NCI-H2107 (cell line): ENCODE data around the gene CCDC183.
"Not testable (repeated sequence)": the region's sequence is repeated elsewhere in the genome, so short reads cannot be mapped to it uniquely, and the experiment has no call there.

ENCODE experiments used
- DNase-seq: peaks from one replicate; lab custom pipeline; 2025; lab: John Stamatoyannopoulos, UW

Gene CCDC183

DNA sequence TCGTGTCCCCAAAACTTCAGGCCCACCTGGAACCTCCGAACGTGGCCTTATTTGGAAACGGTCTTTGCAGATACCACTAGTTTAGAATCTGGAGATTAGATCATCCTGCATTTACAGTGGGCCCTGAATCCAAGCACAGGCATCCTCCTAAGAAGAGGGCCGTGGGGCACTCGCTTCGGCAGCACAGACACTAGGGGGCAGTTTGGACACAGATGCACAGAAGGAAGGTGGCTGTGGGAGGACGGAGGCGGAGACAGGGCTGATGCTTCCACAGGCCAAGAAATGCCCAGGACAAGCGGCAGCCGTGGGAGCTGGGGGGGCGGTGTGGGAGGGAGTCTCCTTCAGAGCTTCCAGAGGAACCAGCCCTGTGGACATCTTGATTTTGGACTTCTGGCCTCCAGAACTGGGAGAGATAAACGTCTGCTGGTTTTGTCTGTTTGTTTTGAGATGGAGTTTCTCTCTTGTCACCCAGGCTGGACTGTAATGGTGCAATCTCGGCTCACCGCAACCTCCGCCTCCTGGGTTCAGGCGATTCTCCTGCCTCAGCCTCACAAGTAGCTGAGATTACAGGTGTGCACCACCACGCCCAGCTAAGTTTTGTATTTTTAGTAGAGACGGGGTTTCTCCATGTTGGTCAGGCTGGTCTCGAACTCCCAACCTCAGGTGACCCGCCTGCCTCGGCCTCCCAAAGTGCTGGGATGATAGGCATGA, 35.1 kb upstream of the CCDC183 start:
- DNase-seq: not testable (repeated sequence)

DNA sequence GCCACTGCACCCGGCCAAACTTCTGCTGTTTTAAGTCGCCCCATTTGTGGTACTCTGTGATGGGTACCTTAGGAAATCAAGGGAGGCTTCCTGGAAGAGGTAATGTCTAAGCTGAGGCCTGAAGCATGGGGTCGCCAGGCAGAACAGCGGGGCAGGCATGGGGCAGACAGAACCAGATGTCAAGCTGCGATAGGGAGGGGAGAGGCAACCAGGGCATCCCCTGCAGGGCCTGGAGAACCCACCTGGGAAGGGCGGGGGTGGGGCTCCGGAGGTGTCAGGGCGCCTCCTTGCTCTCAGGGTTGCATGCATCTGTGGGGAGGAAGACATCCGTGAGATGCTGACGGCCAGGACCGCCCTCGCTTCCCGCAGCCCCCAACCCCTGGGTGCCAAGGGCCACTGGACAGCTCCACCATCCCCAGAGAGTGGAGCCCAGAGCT, 34.6 kb upstream of the CCDC183 start:
- DNase-seq: no peak

- DNase-seq: no peak
Observed at GRCh38 chr9:136762221-136762691, 33.9 kb upstream of the CCDC183 start.

DNA sequence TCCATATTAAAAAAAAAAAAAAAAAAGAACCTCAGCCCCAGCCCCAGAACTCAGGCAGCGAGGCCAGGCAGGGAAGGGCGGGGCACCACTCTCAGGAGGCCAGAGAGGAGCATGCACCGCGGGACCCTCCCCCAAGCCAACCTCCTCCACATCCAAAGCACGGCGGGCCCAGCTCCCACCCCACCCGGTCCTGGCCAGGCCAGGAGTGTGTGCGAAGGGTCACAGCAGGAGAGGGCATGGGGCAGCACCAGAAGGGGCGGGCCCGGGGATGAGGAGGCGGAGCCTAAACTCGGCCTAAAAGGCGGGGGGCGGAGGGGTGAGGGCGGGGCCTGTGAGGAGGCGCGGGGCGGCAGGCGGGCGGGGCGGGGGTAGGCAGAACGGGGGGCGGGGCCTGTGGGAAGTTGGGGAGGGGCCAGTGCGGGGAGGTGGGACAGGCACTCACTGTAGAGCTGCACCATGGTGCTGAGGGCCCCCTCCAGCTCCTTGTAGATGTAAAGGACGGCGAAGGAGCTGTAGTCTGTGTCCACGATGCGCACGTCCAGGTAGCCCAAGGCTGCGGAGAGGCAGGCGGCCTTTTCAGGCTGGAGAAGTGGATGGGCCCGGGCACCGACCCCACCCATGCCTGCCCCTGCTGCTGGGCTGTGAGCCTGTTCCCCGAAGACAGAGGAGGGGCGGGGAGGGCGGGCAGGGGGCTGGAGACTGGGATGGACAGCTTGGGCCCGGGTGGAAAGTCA, 33.1 kb upstream of the CCDC183 start:
- no peak for DNase-seq

- DNase-seq: no peak
Observed at GRCh38 chr9:136763649-136764035, 32.5 kb upstream of the CCDC183 start.

DNA sequence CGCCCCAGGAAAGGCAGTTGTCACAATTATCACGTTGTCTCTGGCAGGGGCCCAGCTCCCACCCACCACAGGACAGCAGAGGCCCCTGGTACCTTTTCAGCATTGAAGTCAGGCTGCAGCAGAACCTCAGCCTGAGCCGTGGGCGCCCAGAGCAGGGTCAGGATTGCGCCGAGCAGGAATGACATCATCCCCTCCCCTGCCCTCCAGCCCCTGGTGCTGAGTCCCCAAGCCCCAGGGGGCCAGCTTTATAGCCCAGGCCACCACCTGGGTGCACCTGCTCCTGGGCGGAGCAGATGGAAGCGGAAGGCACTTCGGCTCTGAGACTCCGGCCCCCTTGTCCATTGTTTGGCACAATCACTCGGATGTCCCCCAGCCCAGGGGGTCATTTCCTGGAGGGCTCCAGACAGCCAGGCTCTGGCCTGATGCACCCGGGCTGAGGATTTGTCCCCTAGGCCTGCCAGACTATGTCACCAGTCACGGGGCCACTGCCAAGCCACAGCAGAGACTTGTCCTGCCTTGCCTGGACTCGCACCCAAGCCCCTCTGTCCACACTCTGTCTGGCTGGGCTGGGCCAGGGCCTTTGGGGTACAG, 31.7 kb upstream of the CCDC183 start, which contains the start of gene LCN15:
TSS of gene LCN15 (minus strand) at position 218 of the 591 bp plus-strand sequence. CDS start at position 188, 30 bp downstream.
- DNase-seq: peak; percentile 74

DNA sequence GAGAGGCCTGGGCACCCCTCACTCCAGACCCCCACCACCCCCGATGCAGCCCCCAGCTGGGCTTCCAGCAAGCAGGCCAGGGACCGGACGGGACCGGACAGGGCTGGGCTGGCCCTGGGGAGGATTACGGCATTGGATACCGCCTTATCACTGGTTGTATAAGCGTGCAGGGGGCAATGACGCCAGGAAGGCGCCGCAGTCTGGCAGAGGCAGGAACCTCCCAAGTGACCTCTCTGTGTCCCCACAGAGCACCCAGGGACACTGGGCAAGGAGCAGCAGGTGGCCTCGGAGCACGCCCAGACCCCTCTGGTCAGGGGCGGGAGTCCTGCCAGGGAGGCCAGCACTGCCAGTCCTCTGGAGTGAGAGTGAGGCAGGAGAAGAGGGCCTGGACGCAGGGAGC, 31.1 kb upstream of the CCDC183 start:
- no peak for DNase-seq

DNA sequence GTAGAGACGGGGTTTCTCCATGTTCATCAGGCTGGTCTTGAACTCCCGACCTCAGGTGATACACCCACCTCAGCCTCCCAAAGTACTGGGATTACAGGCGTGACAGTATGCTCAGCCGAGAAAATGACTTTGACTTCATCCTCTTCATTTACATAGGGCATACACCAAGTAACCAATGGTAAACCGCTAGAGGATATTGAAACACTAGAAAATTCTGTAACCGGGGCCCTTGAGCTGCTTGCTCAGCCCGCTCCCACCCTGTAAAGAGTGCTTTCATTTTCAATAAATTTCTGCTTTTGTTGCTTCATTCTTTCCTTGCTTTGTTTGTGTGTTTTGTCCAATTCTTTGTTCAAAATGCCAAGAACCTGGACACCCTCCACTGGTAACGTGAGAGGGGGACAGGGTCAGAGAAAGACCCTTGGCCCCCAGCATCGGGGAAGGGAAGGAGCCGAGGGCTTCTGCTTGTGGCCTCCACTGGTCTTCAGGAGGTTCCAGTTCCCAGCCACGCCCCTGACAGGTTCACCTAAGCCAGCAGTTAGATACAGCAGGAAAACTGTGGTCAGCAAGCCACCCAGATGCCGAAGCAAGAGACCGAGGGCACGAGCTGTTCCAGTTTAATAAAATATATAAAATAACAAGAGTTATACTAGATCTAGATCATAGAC, 30.3 kb upstream of the CCDC183 start:
- DNase-seq: not testable (repeated sequence)

- DNase-seq: peak; percentile 30
Observed at GRCh38 chr9:136766410-136767120, 29.6 kb upstream of the CCDC183 start.

GRCh38 chr9:136769710-136770191, 26.4 kb upstream of the CCDC183 start:
- DNase-seq: no peak

- DNase-seq: no peak
Observed at GRCh38 chr9:136771907-136772415, 24.2 kb upstream of the CCDC183 start.

DNA sequence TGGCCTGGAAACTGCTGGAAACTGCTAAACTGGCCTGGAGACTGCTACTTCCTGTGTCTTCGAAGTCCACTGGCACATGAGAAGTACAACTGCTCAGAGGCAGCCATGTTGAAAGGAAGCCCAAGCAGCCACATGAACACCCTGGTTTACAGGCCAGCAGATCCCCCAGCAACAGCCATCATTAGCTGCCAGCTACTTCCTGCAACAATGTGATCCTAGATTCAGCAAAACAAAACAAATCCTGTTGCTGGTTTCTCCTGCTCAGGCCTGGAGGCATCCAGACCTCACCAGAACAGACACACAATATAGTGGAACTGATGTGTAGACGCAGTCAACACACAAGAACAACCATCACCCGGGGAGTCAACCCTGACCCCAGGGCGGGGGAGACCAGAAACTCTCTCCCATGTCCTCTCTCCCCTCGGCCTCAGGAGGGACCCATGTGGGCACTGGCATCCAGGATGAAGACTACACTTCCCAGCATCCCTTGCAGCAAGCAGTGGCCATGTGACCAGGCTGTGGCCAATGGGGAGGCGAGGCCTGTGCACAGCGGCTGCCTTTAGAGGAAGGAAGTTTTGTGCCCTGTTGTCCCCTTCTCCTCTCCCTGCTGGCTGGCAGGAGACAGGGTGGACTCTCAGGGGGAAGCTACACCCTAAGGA, 22.6 kb upstream of the CCDC183 start:
- DNase-seq: no peak

- DNase-seq: no peak
Observed at GRCh38 chr9:136774416-136775045, 21.6 kb upstream of the CCDC183 start.

- no peak for DNase-seq
Observed at GRCh38 chr9:136775191-136775590, 20.9 kb upstream of the CCDC183 start.

DNA sequence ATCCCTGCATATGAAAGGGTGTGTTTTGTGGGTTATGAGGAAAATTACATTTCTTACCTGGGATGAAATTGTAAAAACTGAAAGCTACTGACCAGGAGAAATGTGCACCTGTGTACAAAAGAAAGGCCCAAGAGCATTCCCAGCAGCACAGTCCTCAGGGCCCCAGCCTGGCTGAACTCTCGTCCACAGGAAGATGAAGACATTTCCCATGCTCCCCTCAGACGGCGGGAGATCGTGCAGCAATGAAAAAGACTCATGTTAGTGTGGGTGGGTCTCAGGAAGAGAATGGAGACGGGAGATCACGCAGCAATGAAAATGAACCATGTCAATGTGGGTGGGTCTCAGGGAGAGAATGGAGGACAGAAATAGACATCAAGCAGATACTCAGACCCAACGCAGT, 19.2 kb upstream of the CCDC183 start:
- no peak for DNase-seq

GRCh38 chr9:136777359-136777758, 18.8 kb upstream of the CCDC183 start:
- DNase-seq: no peak

DNA sequence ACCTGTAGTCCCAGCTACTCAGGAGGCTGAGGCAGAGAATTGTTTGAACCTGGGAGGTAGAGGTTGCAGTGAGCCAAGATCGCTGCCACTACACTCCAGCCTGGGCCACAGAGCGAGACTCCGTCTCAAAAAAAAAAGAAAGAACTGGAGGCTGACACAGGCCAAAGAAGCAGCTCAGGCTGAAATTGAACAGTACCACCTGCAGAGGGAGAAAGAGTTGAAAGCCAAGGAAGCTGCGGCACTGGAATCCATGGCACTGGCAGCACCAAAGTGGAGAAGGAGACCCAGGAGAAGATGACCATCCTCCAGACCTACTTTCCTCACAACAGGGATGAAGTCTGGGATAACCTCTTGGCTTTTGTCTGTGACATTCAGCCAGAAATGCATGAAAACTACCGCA, 16.3 kb upstream of the CCDC183 start:
- no peak for DNase-seq

GRCh38 chr9:136782452-136782851, 13.7 kb upstream of the CCDC183 start:
- DNase-seq: no peak

- no peak for DNase-seq
Observed at GRCh38 chr9:136784249-136784996, 11.7 kb upstream of the CCDC183 start.

DNA sequence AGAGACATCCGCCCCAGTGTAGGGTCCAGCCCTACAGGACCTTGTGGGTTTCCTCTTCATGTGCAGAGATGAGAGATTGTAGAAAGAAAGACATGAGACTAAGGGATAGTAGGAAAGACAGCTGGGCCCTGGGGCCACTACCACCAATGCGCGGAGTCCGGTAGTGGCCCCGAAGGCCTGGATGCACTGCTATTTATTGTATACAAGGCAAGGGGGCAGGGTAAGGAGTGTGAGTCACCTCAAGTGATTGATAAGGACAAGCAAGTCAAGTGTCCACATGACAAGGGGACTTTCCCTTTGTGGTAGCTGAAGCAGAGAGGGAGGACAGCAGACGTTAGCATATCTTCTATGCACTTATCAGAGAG, 11.2 kb upstream of the CCDC183 start:
- no peak for DNase-seq
